Liver (tissue), 3 donors: ENCODE data around the gene GUCD1.

Source experiments
- ATF3 ChIP-seq: IDR thresholded peaks from 2 replicates; pipeline ENCODE4 v1.6.1; 2016; ENCODE audit warnings: antibody characterized with exemption
- CTCF ChIP-seq: fragments of 150-350 bp; IDR thresholded peaks from 2 replicates; pipeline ENCODE4 v1.5.1; 2017; ENCODE audit warnings: improper control_type of control experiment, low read depth, low read length; ENCODE audit not compliant: missing input control
- EGR1 ChIP-seq, 2 donors: IDR thresholded peaks; 2 replicates each; pipeline ENCODE4 v1.6.1; 2016 to 2018; ENCODE audit warnings: antibody characterized with exemption in 2 of 2, low read depth in 2 of 2
- GABPA ChIP-seq, 2 donors: IDR thresholded peaks in 1 of 2; conservative IDR thresholded peaks in 1 of 2; 2 replicates each; pipeline ENCODE4 v1.6.1; 2016; ENCODE audit warnings: antibody characterized with exemption in 2 of 2, mild to moderate bottlenecking in 1 of 2, moderate library complexity in 1 of 2
- HNF4A ChIP-seq, 2 donors: conservative IDR thresholded peaks; 2 replicates each; pipeline ENCODE4 v1.6.1; 2016; ENCODE audit warnings: antibody characterized with exemption in 2 of 2, mild to moderate bottlenecking in 2 of 2
- HNF4G ChIP-seq: IDR thresholded peaks from 2 replicates; pipeline ENCODE4 v1.6.1; 2016; ENCODE audit warnings: antibody characterized with exemption
- JUND ChIP-seq, 2 donors: IDR thresholded peaks; 2 replicates each; pipeline ENCODE4 v1.6.1; 2016; ENCODE audit warnings: antibody characterized with exemption in 2 of 2
- MAX ChIP-seq: IDR thresholded peaks from 2 replicates; pipeline ENCODE4 v1.6.1; 2016; ENCODE audit warnings: antibody characterized with exemption
- NR2F2 ChIP-seq: IDR thresholded peaks from 2 replicates; pipeline ENCODE4 v1.6.1; 2016; ENCODE audit warnings: antibody characterized with exemption
- RAD21 ChIP-seq, 2 donors: IDR thresholded peaks; 2 replicates each; pipeline ENCODE4 v1.6.1; 2016; ENCODE audit warnings: antibody characterized with exemption in 2 of 2, mild to moderate bottlenecking in 2 of 2
- REST ChIP-seq: IDR thresholded peaks from 2 replicates; pipeline ENCODE4 v1.6.1; 2016; ENCODE audit warnings: antibody characterized with exemption, mild to moderate bottlenecking
- RXRA ChIP-seq, 2 donors: IDR thresholded peaks; 2 replicates each; pipeline ENCODE4 v1.6.1; 2017 to 2018; ENCODE audit warnings: antibody characterized with exemption in 2 of 2, mild to moderate bottlenecking in 1 of 2
- SP1 ChIP-seq: IDR thresholded peaks from 2 replicates; pipeline ENCODE4 v1.6.1; 2018; ENCODE audit warnings: antibody characterized with exemption, mild to moderate bottlenecking
- donor health status: healthy.
- donor health status: healthy.

GRCh38 chr22:24595228-24595627 is 40.3 kb upstream of the GUCD1 start:
- TF ChIP-seq CTCF (no peak), ATF3 (no peak), MAX (no peak), EGR1 (IDR thresholded peaks at IDR 0.05; ENCODE audit: low read depth in 2 of 2) (no peak), RXRA (IDR thresholded peaks at IDR 0.05) (no peak), RAD21 (IDR thresholded peaks at IDR 0.05) (no peak), HNF4G (no peak), JUND (IDR thresholded peaks at IDR 0.05) (no peak), SP1 (no peak), GABPA (IDR thresholded peaks at IDR 0.05 in 1 of 2, conservative IDR thresholded peaks at IDR 0.05 in 1 of 2) (no peak), HNF4A (conservative IDR thresholded peaks at IDR 0.05) (no peak), REST (no peak), NR2F2 (no peak)
